Cardiac fibroblast (primary cell): ENCODE results near the gene RSRC1.
"Not testable (repeated sequence)": the region's sequence is repeated elsewhere in the genome, so short reads cannot be mapped to it uniquely, and the experiment has no call there.

Experiments
- DNase-seq, 2 donors: peaks; one replicate each; pipeline versions ENCODE4 v3.0.0 to v3.0.0-alpha.2; 2010; ENCODE audit warnings: low read depth in 2 of 2
- H3K4me3 ChIP-seq, 2 donors: replicated peaks in 1 of 2; 1 replicate in 1 of 2; 2 replicates in 1 of 2; pipeline ENCODE4 v1.5.1; 2011; ENCODE audit warnings: low read depth in 2 of 2, low read length in 2 of 2, mild to moderate bottlenecking in 2 of 2, moderate library complexity in 1 of 2
- CTCF ChIP-seq: IDR thresholded peaks from one replicate; pipeline ENCODE4 v1.5.1; 2011; ENCODE audit warnings: low read depth, mild to moderate bottlenecking, low read length, inconsistent platforms

The RSRC1 gene

GRCh38 chr3:158217992-158218391 is 108.1 kb downstream of the RSRC1 start:
- no peak overlapping the region for H3K4me3 ChIP-seq

GRCh38 chr3:158220575-158220974 is 110.7 kb downstream of the RSRC1 start:
- H3K4me3 ChIP-seq = no peak overlapping the region
- no peak for DNase-seq
- TF ChIP-seq CTCF = no peak

More at GRCh38 chr3:158217992-158218391, 108.1 kb downstream of the RSRC1 start:
- no peak for TF ChIP-seq CTCF
- no peak for DNase-seq

GRCh38 chr3:158221426-158221825 is 111.5 kb downstream of the RSRC1 start:
- no peak for TF ChIP-seq CTCF
- H3K4me3 ChIP-seq = no peak overlapping the region
- DNase-seq = no peak

- no peak for TF ChIP-seq CTCF
- DNase-seq = peak in 1 of 2 donors; percentile 3
- no peak overlapping the region for H3K4me3 ChIP-seq
Measured at GRCh38 chr3:158226429-158226828, 116.5 kb downstream of the RSRC1 start.

GRCh38 chr3:158228942-158229341 is 119.1 kb downstream of the RSRC1 start:
- DNase-seq, H3K4me3 ChIP-seq: not testable (repeated sequence)

- no peak for DNase-seq
- TF ChIP-seq CTCF = no peak
- H3K4me3 ChIP-seq = no peak overlapping the region
Measured at GRCh38 chr3:158233791-158234190, 123.9 kb downstream of the RSRC1 start.

GRCh38 chr3:158244274-158244673 is 134.4 kb downstream of the RSRC1 start:
- no peak for TF ChIP-seq CTCF
- H3K4me3 ChIP-seq = no peak overlapping the region
- DNase-seq = no peak
